GM18951 (cell line): Measurements from ENCODE around the gene EXOSC9.

ENCODE experiments used
- POLR2A ChIP-seq: IDR thresholded peaks from 4 replicates; pipeline ENCODE4 v1.6.1; 2011; ENCODE audit warnings: mild to moderate bottlenecking; ENCODE audit not compliant: insufficient read length, insufficient read depth; ENCODE audit errors: extremely low read depth
- in situ Hi-C: fragments of 300-500 bp; cut with MboI; formaldehyde crosslinking; loops from one replicate; pipeline ENCODE4 v1.12.0; 2022; ENCODE audit warnings: low sequenced_read_pairs, mixed read lengths, inconsistent platforms; ENCODE audit not compliant: unreplicated experiment

Gene EXOSC9

DNA sequence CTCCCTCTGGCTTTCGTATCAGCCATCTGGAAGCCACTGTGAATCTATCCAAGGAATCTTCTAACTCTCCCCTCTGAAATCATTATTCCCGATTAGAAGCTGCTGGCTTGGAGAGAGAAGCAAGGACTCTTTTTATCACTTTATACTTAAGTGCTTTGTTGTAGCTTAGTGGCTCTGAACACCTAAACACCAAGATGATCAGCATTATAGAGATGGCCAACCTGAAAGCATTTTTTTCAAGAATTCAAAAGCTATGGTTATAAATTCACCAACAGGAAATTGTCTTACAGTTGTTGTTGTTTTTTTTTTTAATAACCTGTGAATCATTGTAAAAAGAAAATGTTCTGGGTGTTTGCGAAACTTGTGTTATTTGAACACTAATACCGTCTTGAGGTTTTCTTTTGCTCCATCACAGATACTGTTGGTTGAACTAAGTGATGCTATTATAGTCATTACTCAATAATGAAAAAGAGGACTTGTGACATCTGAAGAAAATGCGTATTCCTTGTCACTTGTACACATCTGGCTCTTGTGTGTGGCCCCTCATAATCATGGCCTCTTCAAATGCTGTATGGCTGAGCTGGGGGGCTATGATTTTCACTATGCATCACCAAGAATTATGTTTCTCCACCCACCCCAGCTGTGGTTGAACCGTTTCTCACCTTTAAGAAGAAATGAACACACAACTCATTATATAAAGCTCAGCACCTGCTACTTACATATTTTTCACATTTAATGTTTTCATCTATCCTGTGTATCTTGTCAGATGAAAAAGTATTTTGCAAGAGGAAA, 24.3 kb upstream of the EXOSC9 start:
- in situ Hi-C loops, result no loop called here

GRCh38 chr4:121777625-121778024, 23.5 kb upstream of the EXOSC9 start:
- no peak for TF ChIP-seq POLR2A
- in situ Hi-C loops, result no loop called here

More for the DNA sequence above, 24.3 kb upstream of the EXOSC9 start:
- no peak for TF ChIP-seq POLR2A

GRCh38 chr4:121778991-121779628, 22.0 kb upstream of the EXOSC9 start:
- TF ChIP-seq POLR2A, result no peak
- in situ Hi-C loops, result no loop called here

- in situ Hi-C loops, result no loop called here
- no peak for TF ChIP-seq POLR2A
Observed at GRCh38 chr4:121783210-121783609, 17.9 kb upstream of the EXOSC9 start.

- in situ Hi-C loops, result no loop called here
- TF ChIP-seq POLR2A, result no peak
Observed at GRCh38 chr4:121784401-121784800, 16.7 kb upstream of the EXOSC9 start.

GRCh38 chr4:121784975-121785374, 16.1 kb upstream of the EXOSC9 start:
- in situ Hi-C loops, result no loop called here
- no peak for TF ChIP-seq POLR2A

- in situ Hi-C loops, result no loop called here
- TF ChIP-seq POLR2A, result no peak
Observed at GRCh38 chr4:121785479-121785878, 15.6 kb upstream of the EXOSC9 start.

DNA sequence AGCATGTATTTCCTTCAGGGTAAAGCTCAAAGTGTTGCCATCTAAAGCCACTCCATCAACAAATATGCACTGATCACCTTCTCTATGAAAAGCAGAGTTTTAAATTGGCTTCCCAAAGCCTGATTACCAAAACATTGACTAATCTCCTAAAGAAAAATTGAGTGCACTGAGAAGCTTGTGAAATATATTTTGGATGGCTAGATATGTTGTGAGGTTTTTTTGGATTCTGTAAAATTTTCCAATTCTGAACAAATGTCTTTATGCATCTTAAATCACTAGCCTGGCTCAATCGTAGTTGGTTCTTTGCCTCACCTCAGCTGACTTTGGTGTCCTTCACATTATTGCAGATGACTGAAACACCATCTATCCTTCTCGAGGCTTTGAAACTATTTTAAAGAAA, 14.9 kb upstream of the EXOSC9 start:
- in situ Hi-C loops, result no loop called here
- TF ChIP-seq POLR2A, result no peak

- no peak for TF ChIP-seq POLR2A
- in situ Hi-C loops, result no loop called here
Observed at GRCh38 chr4:121788896-121789295, 12.2 kb upstream of the EXOSC9 start.

- in situ Hi-C loops, result no loop called here
- TF ChIP-seq POLR2A, result no peak
Observed at GRCh38 chr4:121789455-121789854, 11.7 kb upstream of the EXOSC9 start.

DNA sequence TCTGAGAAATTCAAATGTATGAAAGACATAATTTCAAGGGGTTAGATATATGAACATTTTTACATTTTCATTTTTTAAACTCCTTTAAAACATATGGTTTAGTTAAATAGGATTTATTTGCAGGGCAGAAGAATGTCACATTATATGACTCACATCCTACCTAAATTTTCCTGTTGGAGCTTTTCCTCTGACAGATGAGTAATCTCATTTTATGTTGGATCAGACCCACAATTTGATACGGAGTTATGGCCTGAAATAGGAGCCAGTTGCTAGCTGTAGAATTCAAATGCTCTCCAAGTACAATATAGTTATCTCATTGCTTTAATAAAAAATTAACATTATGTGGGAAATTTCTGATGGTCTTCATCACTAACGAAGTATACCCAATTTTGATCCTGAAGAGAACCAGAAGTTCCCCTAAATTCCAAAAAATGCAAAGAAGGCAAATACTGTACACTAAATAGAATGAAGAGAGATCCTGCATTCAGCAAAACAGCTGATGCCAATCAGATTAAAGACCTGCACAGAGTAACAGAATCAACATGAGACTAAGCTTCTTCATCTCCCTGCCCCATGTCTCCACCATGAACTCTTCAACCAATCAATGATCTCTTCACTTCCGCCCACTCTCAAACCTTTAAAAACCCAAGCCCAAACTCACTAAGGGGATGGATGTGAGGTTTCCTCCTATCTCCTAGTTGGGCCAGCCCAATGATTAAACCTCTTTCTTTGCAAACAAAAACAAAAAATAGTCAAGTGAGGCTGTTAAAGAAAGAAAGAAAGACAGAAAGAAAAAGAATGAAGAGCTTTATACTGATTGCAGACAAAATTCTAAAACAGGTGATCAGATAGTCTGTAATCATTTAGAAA, 10.9 kb upstream of the EXOSC9 start:
- in situ Hi-C loops, result no loop called here

GRCh38 chr4:121790976-121791375, 10.1 kb upstream of the EXOSC9 start:
- in situ Hi-C loops, result no loop called here
- no peak for TF ChIP-seq POLR2A

More for the DNA sequence above, 10.9 kb upstream of the EXOSC9 start:
- TF ChIP-seq POLR2A, result no peak

- in situ Hi-C loops, result no loop called here
- TF ChIP-seq POLR2A, result no peak
Observed at GRCh38 chr4:121791481-121791880, 9.6 kb upstream of the EXOSC9 start.

GRCh38 chr4:121792966-121793365, 8.2 kb upstream of the EXOSC9 start:
- in situ Hi-C loops, result no loop called here
- no peak for TF ChIP-seq POLR2A
